Esophagus muscularis mucosa (tissue), 4 donors: ENCODE measurements around the gene MDM1. TPM values are rescaled to one million over a fixed set of nuclear protein-coding genes. Genes with fewer than 3 reads are reported as not detected.

Experiments
- DNase-seq: peaks from one replicate; pipeline ENCODE4 v3.0.0-alpha.2; 2017; ENCODE audit errors: extremely low spot score
- H3K27ac ChIP-seq, 4 donors: fragments of 200-600 bp; sonication (generic); replicated peaks in 1 of 4; 1 replicate in 3 of 4; 2 replicates in 1 of 4; pipeline ENCODE4 v1.5.1; 2016 to 2019; ENCODE audit warnings: mild to moderate bottlenecking in 1 of 4
- H3K27me3 ChIP-seq, 4 donors: fragments of 200-600 bp; sonication (generic); one replicate each; pipeline versions ENCODE4 v1.5.1 to v1.6.0; 2016 to 2019
- H3K36me3 ChIP-seq, 4 donors: fragments of 200-600 bp; sonication (generic); one replicate each; pipeline ENCODE4 v1.5.1; 2016 to 2019
- H3K4me1 ChIP-seq, 4 donors: fragments of 200-600 bp; sonication (generic); one replicate each; pipeline ENCODE4 v1.5.1; 2016 to 2019
- H3K4me3 ChIP-seq, 4 donors: fragments of 200-600 bp; sonication (generic); 1 replicate in 2 of 4; 2 replicates in 2 of 4; pipeline ENCODE4 v1.5.1; 2016 to 2019; ENCODE audit warnings: mild to moderate bottlenecking in 4 of 4, moderate library complexity in 1 of 4
- H3K9me3 ChIP-seq, 4 donors: fragments of 200-600 bp; sonication (generic); 1 replicate in 3 of 4; 2 replicates in 1 of 4; pipeline ENCODE4 v1.5.1; 2016 to 2019
- EP300 ChIP-seq: sonication (generic); formaldehyde crosslinking; IDR thresholded peaks from one replicate; pipeline ENCODE4 v1.6.1; 2017; ENCODE audit warnings: antibody characterized with exemption
- POLR2A ChIP-seq: fragments of 450-650 bp; IDR thresholded peaks from one replicate; pipeline ENCODE4 v1.6.1; 2017; ENCODE audit warnings: antibody characterized with exemption, moderate library complexity, mild to moderate bottlenecking, low read depth
- POLR2AphosphoS5 ChIP-seq, 2 donors: sonication (generic); formaldehyde crosslinking; IDR thresholded peaks; one replicate each; pipeline ENCODE4 v1.6.1; 2017; ENCODE audit warnings: antibody characterized with exemption in 2 of 2
- WGBS: methylation state at CpG from one replicate; pipeline ENCODE4 v1.1.5; 2018; 5-methylcytosine and 5-hydroxymethylcytosine counted together
- intact Hi-C: fragments of 100-400 bp; cut with DNase I; formaldehyde crosslinking; loops from one replicate; pipeline ENCODE4 v1.15.1; 2023
- total RNA-seq, 4 donors: library from RNA; depleted of rRNA; stranded (reverse); fragments of >200 nt; gene quantifications; one replicate each; pipeline versions ENCODE4 v1.1.0 to v1.2.1, GENCODE V29; 2016
- TF ChIP-seq, protein P1 (sequence below), 3 experiments: fragments of 200-600 bp in 2 of 3; fragments of 450-650 bp in 1 of 3; sonication (generic) in 2 of 3; IDR thresholded peaks; one replicate each; pipeline ENCODE4 v1.5.1; 2017 to 2019; ENCODE audit warnings: antibody characterized with exemption in 3 of 3, mild to moderate bottlenecking in 2 of 3, moderate library complexity in 1 of 3

The MDM1 gene
- total RNA-seq, 4 donors from 2014 or later = 11.3 to 33.2 (median 14.7) TPM

DNA sequence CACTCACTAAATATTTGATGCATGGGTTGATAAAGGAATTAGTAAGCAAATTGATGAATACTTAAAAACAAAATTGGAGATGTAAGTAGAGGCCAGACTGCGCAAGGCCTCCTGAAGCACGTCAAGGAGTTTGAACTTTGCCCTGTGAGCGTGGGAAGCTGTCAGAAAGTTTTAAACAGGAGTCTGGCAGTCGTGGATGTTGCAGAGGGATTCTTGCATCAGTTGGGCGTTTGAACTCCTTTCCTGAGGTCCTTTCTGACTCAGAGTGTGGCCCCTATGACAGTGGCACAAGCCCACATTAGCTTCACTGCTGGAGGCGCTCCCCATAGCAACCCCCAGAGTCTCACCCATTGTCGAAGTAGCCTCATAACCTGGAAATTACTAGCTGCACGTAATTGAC lies 60.8 kb downstream of the MDM1 start:
- no peak for DNase-seq
- H3K36me3 ChIP-seq = no peaks in the 10 kb centered on the region
- H3K27ac ChIP-seq = no peak overlapping the region
- no peak overlapping the region for H3K4me3 ChIP-seq
- no peaks in the 10 kb centered on the region for H3K4me1 ChIP-seq
- TF ChIP-seq POLR2AphosphoS5 (IDR thresholded peaks at IDR 0.05) (no peak), EP300 (no peak), POLR2A (no peak)
- TF ChIP-seq, protein P1, sequence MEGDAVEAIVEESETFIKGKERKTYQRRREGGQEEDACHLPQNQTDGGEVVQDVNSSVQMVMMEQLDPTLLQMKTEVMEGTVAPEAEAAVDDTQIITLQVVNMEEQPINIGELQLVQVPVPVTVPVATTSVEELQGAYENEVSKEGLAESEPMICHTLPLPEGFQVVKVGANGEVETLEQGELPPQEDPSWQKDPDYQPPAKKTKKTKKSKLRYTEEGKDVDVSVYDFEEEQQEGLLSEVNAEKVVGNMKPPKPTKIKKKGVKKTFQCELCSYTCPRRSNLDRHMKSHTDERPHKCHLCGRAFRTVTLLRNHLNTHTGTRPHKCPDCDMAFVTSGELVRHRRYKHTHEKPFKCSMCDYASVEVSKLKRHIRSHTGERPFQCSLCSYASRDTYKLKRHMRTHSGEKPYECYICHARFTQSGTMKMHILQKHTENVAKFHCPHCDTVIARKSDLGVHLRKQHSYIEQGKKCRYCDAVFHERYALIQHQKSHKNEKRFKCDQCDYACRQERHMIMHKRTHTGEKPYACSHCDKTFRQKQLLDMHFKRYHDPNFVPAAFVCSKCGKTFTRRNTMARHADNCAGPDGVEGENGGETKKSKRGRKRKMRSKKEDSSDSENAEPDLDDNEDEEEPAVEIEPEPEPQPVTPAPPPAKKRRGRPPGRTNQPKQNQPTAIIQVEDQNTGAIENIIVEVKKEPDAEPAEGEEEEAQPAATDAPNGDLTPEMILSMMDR (IDR thresholded peaks at IDR 0.05) = no peak
- no peaks in the 10 kb centered on the region for H3K27me3 ChIP-seq
- intact Hi-C loops = no loop called here
- no peaks in the 10 kb centered on the region for H3K9me3 ChIP-seq
- 71% methylated on average over 8 of the region's 8 CpGs for WGBS

DNA sequence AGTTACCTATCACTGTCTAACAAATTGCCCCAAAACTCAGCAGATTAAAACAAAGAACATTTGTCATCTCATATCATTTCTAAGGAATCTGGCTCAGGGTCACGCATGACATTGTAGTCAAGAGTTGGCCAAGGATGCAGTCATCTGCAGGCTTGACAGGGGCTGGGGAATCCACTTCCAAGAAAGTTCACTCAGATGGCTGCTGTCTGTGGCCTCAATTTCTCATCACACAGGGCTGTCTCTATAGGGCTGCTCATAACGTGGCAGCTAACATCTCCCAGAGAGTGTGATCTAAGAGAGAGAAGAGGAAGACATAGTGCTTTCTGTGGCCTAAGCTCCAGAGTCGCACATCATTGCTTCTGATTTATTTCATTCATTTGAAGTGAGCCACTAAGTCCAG lies 61.8 kb downstream of the MDM1 start:
- WGBS = 74% methylated on average over 3 of the region's 3 CpGs
- intact Hi-C loops = no loop called here
- H3K4me1 ChIP-seq = no peaks in the 10 kb centered on the region

DNA sequence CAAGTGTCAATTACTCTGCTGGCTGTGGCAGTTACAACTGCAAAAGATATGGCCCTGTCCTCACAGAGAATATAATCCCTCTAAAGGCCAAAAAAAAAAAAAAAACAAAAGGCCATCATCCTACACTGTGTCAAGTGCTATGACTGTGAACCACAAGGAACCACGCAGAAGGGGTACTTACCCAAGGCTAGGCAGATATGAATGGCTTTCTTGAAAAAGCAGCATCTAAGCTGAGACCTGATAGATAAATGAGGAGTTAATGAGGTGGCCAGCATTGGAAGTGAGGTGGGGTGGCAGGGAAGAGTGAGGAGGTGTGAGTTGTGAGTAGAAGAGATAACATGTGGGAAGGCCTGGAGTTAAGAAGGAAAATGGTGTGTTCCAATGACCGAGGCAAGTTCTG lies 62.4 kb downstream of the MDM1 start:
- 97% methylated on average over 2 of the region's 2 CpGs for WGBS
- intact Hi-C loops = no loop called here
- Histone ChIP-seq H3K9me3 (no peaks in the 10 kb centered on the region), H3K4me1 (no peaks in the 10 kb centered on the region), H3K27me3 (no peaks in the 10 kb centered on the region), H3K36me3 (no peaks in the 10 kb centered on the region), H3K4me3 (no peak overlapping the region), H3K27ac (no peak overlapping the region)
- no peak for DNase-seq
- TF ChIP-seq, protein P1 (IDR thresholded peaks at IDR 0.05) = no peak
- no peak for TF ChIP-seq POLR2AphosphoS5 (IDR thresholded peaks at IDR 0.05)
- no peak for TF ChIP-seq POLR2A
- TF ChIP-seq EP300 = no peak

More for the DNA sequence above, 61.8 kb downstream of the MDM1 start:
- H3K27me3 ChIP-seq = no peaks in the 10 kb centered on the region
- no peaks in the 10 kb centered on the region for H3K36me3 ChIP-seq
- DNase-seq = no peak
- H3K27ac ChIP-seq = no peak overlapping the region
- no peak for TF ChIP-seq POLR2A
- TF ChIP-seq POLR2AphosphoS5 (IDR thresholded peaks at IDR 0.05) = no peak
- TF ChIP-seq, protein P1 (IDR thresholded peaks at IDR 0.05) = no peak
- no peak for TF ChIP-seq EP300
- H3K4me3 ChIP-seq = no peak overlapping the region
- H3K9me3 ChIP-seq = no peaks in the 10 kb centered on the region

DNA sequence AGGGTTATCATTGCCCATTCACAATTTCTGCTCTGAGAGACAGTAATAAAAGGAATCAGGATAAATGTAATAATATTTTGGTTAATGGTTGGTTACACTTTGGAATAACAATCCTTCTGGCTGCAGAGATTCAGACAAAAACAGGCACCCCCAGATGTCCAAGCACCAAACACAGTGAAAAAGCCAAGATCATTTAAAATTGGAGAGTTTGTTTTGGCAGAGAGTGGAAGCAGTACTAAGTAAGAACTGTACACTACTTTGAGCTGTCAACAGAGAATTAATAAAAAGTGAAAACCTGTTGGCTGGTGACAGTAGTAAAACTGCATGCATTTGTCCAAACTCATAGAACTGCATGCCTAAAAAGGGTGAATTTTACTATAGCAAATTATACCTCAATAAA lies 63.2 kb downstream of the MDM1 start:
- no peaks in the 10 kb centered on the region for H3K9me3 ChIP-seq
- H3K36me3 ChIP-seq = no peaks in the 10 kb centered on the region
- H3K27me3 ChIP-seq = no peaks in the 10 kb centered on the region
- H3K4me1 ChIP-seq = no peaks in the 10 kb centered on the region
- intact Hi-C loops = no loop called here
- no peak for DNase-seq
- TF ChIP-seq, protein P1 (IDR thresholded peaks at IDR 0.05) = no peak
- no peak for TF ChIP-seq POLR2AphosphoS5 (IDR thresholded peaks at IDR 0.05)
- no peak for TF ChIP-seq POLR2A
- TF ChIP-seq EP300 = no peak
- no peak overlapping the region for H3K4me3 ChIP-seq
- H3K27ac ChIP-seq = no peak overlapping the region

DNA sequence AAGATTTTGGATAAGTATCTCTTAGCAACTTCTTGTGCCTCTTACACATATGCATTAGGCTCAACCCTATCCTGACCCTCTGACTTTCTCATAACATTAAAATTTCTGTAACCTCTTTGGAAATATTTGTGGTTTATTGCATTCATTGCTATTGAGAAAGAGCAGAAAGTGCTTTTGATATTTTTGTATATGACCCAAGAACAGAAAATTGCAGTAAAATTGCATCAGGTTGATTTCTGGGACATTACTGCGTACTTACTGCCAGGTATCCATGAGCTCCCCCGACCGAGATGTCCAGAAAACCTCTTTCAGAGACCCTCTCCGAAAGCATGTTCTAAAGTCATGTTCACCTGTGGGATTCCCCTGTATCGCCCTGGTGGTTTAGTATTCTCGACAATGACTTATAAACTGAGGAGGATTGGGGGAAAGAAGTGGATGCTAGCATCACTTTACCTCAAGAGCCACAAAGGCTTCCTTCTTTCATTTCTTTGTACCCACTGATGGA lies 64.2 kb downstream of the MDM1 start:
- intact Hi-C loops = no loop called here
- TF ChIP-seq, protein P1 (IDR thresholded peaks at IDR 0.05) = no peak
- no peak for TF ChIP-seq POLR2A
- TF ChIP-seq EP300 = no peak
- no peak for TF ChIP-seq POLR2AphosphoS5 (IDR thresholded peaks at IDR 0.05)
- Histone ChIP-seq H3K27ac (no peak overlapping the region), H3K36me3 (no peaks in the 10 kb centered on the region), H3K4me1 (no peaks in the 10 kb centered on the region), H3K9me3 (no peaks in the 10 kb centered on the region), H3K4me3 (no peak overlapping the region), H3K27me3 (no peaks in the 10 kb centered on the region)
- 78% methylated on average over 6 of the region's 6 CpGs for WGBS
- DNase-seq = no peak
